DOHH2 (cell line): Measurements from ENCODE around the gene SLC17A5.

ENCODE experiments used
- H3F3A ChIP-seq: fragments of 200-600 bp; sonication (generic), shearing (Covaris generic); 2 replicates; pipeline ENCODE4 v1.6.0; 2016; ENCODE audit warnings: antibody characterized with exemption, mild to moderate bottlenecking; ENCODE audit not compliant: control insufficient read depth, insufficient read depth
- H3K27ac ChIP-seq: fragments of 200-600 bp; sonication (generic); 2 replicates; pipeline ENCODE4 v1.5.1; 2014; ENCODE audit warnings: low read depth, mild to moderate bottlenecking, low read length, moderate library complexity
- H3K27me3 ChIP-seq: fragments of 200-600 bp; sonication (generic); 2 replicates; pipeline ENCODE4 v1.6.1; 2014; ENCODE audit warnings: mild to moderate bottlenecking, low read length, mixed read lengths; ENCODE audit not compliant: control insufficient read depth
- H3K36me3 ChIP-seq: fragments of 200-600 bp; sonication (generic); 2 replicates; pipeline ENCODE4 v1.6.1; 2014; ENCODE audit warnings: mild to moderate bottlenecking, low read length, moderate library complexity, mixed read lengths; ENCODE audit not compliant: control insufficient read depth
- H3K4me1 ChIP-seq: fragments of 200-600 bp; sonication (generic); 2 replicates; pipeline ENCODE4 v1.6.1; 2014; ENCODE audit warnings: mild to moderate bottlenecking, low read length, mixed read lengths; ENCODE audit not compliant: control insufficient read depth
- H3K4me2 ChIP-seq: fragments of 200-600 bp; sonication (generic); 2 replicates; pipeline ENCODE4 v1.6.0; 2014; ENCODE audit warnings: mild to moderate bottlenecking, low read length, moderate library complexity
- H3K4me3 ChIP-seq: fragments of 200-600 bp; sonication (generic); 2 replicates; pipeline ENCODE4 v1.5.1; 2014; ENCODE audit warnings: mild to moderate bottlenecking, low read length, mixed read lengths
- H3K79me2 ChIP-seq: fragments of 200-600 bp; sonication (generic); 2 replicates; pipeline ENCODE4 v1.6.1; 2014; ENCODE audit warnings: mild to moderate bottlenecking, low read length, mixed read lengths; ENCODE audit not compliant: control insufficient read depth
- H3K9me2 ChIP-seq: fragments of 200-600 bp; sonication (generic); replicated peaks from 2 replicates; pipeline ENCODE4 v1.6.1; 2014; ENCODE audit warnings: mild to moderate bottlenecking, low read length, mixed read lengths; ENCODE audit not compliant: control insufficient read depth
- H3K9me3 ChIP-seq: fragments of 200-600 bp; sonication (generic); 2 replicates; pipeline ENCODE4 v1.6.1; 2014; ENCODE audit warnings: antibody characterized with exemption, low read length, mixed read lengths; ENCODE audit not compliant: control insufficient read depth, insufficient read depth
- H4K20me1 ChIP-seq: fragments of 200-600 bp; sonication (generic); 2 replicates; pipeline ENCODE4 v1.6.0; 2014; ENCODE audit warnings: low read depth, mild to moderate bottlenecking, antibody characterized with exemption, low read length, moderate library complexity; ENCODE audit not compliant: control insufficient read depth, insufficient read depth
- CTCF ChIP-seq: fragments of 200-600 bp; sonication (generic); IDR thresholded peaks from one replicate; pipeline ENCODE4 v1.5.1; 2014; ENCODE audit warnings: antibody characterized with exemption, mild to moderate bottlenecking, low read depth, low read length; ENCODE audit not compliant: poor library complexity, severe bottlenecking
- EZH2phosphoT487 ChIP-seq: fragments of 200-600 bp; sonication (generic); IDR thresholded peaks from 2 replicates; pipeline ENCODE4 v1.6.1; 2017; ENCODE audit warnings: borderline replicate concordance, mild to moderate bottlenecking, antibody characterized with exemption, low read length, moderate library complexity, mixed read lengths

SLC17A5 gene

GRCh38 chr6:73586416-73586974, 67.3 kb downstream of the SLC17A5 start:
- H3K36me3 ChIP-seq: no peaks in the 10 kb centered on the region
- peak overlapping the region; percentile 76 for H3K4me2 ChIP-seq
- peak overlapping the region; percentile 58 for H3K27ac ChIP-seq
- H3K79me2 ChIP-seq: no peaks in the 10 kb centered on the region
- H3K9me2 ChIP-seq: no peaks in the 10 kb centered on the region
- no peaks in the 10 kb centered on the region for H3F3A ChIP-seq
- H3K4me1 ChIP-seq: peaks cover 23% of the 10 kb centered on the region
- peak overlapping the region; percentile 61 for H3K4me3 ChIP-seq
- H3K27me3 ChIP-seq: no peaks in the 10 kb centered on the region
- H3K9me3 ChIP-seq: no peaks in the 10 kb centered on the region
- TF ChIP-seq EZH2phosphoT487: no peak
- no peak for TF ChIP-seq CTCF
- H4K20me1 ChIP-seq: no peaks in the 10 kb centered on the region

- TF ChIP-seq EZH2phosphoT487: no peak
- no peak for TF ChIP-seq CTCF
- no peaks in the 10 kb centered on the region for H3K9me2 ChIP-seq
- no peaks in the 10 kb centered on the region for H3K27me3 ChIP-seq
- peak overlapping the region; percentile 58 for H3K27ac ChIP-seq
- H3K9me3 ChIP-seq: no peaks in the 10 kb centered on the region
- peak overlapping the region; percentile 61 for H3K4me3 ChIP-seq
- peak overlapping the region; percentile 76 for H3K4me2 ChIP-seq
- H3K4me1 ChIP-seq: peaks cover 23% of the 10 kb centered on the region
- no peaks in the 10 kb centered on the region for H3K36me3 ChIP-seq
- no peaks in the 10 kb centered on the region for H3F3A ChIP-seq
- H4K20me1 ChIP-seq: no peaks in the 10 kb centered on the region
- H3K79me2 ChIP-seq: no peaks in the 10 kb centered on the region
These were observed 68.0 kb downstream of the SLC17A5 start for GRCh38 chr6:73585566-73586415.

DNA sequence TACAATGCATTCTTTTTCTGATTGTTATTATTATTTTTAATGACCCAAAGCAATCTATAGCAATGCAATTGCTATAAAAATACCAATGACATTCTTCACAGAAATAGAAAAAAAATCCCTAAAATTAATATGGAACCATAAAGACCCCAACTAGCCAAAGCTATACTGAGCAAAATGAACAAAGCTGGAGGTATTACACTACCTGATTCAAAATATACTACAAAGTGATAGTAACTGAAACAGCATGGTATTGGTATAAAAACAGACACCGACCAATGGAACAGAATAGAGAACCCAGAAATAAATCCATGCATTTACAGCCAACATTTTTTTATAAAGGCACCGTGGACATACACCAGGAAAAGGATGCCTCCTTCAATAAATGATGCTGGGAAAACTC, 72.5 kb downstream of the SLC17A5 start:
- H4K20me1 ChIP-seq: no peaks in the 10 kb centered on the region
- H3K4me2 ChIP-seq: no peak overlapping the region
- no peaks in the 10 kb centered on the region for H3K79me2 ChIP-seq
- no peak overlapping the region for H3K4me3 ChIP-seq
- no peak for TF ChIP-seq CTCF
- no peak for TF ChIP-seq EZH2phosphoT487
- no peak overlapping the region for H3K27ac ChIP-seq
- no peaks in the 10 kb centered on the region for H3K9me3 ChIP-seq
- no peaks in the 10 kb centered on the region for H3F3A ChIP-seq
- H3K4me1 ChIP-seq: peaks cover 29% of the 10 kb centered on the region
- no peaks in the 10 kb centered on the region for H3K27me3 ChIP-seq
- no peaks in the 10 kb centered on the region for H3K36me3 ChIP-seq
- no peaks in the 10 kb centered on the region for H3K9me2 ChIP-seq
